OCI-M2 (cell line): Measurements from ENCODE around the gene CHID1.

Experiments used
- DNase-seq: peaks from one replicate; lab custom pipeline; 2025; ENCODE audit not compliant: unreplicated experiment; lab: John Stamatoyannopoulos, UW

The CHID1 gene

DNA sequence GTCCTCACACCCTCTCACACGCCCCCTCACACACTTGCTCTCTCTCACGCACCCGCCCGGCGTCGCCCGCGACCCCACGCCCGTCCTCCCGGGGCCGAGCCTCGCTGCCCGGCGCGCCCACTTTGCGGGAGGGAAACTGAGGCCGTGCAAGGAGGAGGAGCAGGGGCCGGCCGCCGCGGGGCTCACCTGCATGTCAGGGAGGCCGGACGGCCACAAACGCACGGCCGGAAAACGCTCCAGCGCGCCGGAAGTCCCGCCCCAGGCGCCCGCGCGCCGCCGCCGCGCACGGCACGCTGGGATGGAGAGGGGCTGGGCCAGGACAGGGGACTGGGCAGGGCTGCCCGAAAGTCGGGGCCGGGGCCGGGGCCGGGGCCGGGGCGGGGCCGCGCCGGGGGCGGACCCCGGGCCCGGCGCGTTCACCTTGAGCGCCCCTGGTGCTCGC, at the start of gene CHID1:
Gene CHID1, minus strand, starts transcription at position 222 of the 442 bp plus-strand sequence. CDS start 5,994 bp downstream, outside the sequence.
- no peak for DNase-seq

DNA sequence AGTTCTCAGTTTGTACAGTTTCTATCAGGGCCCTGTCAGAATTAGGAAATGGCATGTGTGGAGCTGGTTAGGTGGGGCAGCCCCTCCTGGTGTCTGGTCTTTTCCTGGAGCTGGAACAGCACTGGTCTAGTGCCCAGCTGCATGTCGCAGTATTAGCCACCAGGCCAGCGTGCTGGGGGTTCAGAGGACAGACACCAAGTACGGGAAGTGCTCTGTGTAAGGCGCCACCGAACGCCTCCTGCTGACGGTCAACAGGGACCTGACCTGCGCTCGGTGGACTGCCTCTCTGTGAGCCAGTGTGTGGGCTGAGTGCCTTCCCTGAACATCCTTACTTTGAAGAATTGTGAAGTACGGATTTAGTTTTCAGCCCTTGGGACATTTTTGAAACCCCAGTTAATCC, 49.0 kb upstream of the CHID1 start:
- no peak for DNase-seq

DNA sequence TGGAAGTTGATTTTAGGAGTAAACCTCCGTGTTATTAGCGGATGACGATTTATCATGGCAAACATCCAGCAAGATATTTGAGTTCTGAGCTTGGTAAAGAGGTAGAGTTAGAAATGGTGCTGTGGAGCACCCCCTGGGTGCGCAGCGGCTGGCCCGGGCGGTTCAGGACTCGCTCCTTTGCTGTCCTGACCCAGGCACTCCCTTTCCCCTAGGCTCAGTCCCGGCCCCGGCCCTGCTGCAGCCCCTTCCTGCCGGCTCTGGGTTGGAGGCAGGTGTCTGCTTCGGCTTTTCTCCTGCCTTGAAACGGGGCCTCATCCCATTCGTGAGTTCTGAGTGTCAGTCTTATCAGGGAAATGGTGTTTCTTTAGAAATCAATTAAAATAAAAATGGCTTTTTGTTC, 48.4 kb upstream of the CHID1 start:
- DNase-seq: no peak

DNA sequence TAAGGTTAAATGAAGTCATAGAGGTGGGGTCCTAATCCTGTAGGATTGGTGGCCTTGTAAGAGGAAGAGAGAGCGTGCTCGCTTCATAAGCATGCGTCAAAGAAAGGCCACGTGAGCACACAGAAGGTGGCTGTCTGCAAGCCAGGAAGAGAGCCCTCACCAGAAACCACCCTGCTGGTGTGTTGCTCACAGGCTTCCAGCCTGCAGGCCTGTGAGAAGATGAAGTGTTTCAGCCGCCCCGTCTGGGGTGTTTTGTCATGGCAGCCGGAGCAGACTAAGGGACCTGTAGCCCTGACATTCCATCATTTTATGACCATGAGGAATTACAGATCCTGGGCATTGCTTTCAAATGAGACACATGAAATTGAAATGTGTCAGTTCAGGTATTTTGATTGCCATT, 47.5 kb upstream of the CHID1 start:
- DNase-seq: no peak

DNA sequence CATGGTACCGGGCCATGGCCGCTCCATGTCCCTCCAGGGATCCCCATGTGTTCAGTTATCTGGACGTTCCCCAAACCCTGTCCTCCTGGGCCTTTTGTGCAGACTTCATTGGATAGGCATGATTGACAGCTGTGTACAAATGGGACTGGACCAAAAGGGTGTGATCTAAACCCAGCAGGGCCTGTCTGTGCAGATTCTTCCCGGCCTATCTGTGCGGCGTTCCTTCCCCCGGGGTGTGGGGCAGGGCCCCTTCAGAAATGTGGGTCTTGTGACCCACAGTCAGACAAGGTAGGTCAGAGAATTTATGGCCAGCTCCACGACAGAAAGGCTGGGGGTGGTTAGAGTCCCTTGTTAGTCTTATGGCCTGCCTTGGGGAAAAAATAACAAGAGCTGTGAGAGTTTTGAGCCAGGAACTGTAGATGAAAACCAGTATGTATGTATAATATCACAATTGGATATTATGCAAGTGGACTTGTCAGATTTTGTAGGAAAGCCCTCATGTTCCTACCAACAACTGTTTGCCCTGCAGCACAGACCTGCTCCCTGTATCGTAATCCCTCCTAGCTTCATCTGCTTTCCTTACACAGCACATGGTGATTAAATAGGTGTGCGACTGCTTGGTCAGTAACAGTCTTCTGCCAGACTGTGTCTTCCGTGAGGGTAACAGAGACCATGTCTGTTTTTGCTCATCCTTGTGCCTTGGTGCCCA, 46.8 kb upstream of the CHID1 start:
- no peak for DNase-seq

DNA sequence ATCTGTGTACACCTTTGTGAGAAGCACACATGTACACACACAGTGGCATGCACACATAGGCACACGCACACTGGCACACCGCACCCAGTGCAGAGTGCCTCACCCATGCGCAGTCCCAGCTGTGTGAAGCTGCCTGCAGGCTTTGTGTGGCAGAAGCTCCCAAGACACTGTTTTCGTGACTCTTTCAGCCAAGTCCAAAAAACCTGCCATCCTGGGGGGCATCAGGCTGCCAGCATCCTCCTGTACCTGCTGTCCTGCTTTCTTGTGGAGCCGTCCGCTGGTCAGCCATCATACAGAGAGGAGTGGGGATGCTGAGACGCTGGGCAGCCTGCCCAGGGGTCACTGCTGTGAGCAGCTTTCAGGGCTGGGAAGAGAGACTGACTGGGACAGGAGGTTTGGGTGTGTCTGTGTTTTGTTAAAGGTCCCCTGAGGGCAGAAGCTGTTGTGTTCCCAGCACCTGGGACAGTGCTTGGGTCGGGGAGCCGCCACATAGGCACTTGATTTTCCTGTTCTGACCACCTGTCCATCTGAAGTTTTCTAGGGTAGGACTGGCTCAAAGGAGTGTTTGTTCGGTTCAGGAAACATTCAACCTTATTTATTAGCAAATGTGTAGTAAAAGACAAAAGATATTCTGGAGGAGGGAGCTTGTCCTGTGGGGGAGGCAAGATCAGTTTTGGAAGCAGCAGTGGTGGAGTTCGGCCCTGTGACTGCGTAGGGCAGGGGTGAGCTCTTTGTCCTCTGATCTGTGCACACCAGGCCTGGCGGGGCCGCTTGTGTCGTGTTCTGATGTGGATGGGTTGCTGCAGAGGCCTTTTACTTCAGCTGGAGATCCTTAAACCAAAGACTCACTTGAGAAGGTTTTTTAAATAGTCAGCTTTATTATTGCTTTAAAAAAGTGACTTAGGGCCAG, 44.8 kb upstream of the CHID1 start:
- DNase-seq: no peak

DNA sequence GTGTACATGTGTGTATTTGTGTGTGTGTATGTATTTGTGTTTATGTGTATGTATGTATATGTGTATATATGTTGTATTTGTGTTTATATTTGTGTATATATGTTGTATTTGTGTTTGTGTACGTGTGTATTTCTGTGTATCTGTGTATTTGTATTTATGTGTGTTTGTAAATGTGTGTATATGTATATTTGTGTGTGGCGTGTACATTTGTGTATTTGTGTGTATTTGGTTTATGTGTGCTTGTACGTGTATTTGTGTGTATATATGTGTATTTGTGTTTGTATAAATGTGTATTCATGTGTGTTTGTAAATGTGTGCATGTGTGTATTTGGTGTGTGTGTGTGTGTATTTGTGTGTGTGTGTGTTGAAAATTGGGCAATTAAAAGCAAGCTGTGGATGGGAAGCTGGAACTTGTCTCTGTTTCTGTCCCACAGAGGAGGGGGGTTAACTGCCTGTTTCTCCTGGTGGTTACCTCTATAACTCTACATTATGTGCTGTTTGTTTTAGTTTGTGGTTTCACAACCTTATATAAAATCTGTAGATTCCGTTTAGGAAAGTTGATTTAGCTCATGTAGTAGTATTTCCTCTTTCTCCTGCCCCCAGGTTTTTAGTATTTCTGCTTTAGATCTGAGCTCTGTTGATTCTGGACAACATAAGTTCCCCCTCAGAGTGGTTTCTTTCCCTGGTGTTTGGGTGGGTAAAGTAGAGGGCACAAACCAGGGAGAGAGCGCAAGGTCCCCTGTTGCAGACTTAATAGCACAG, 44.0 kb upstream of the CHID1 start:
- DNase-seq: no peak

DNA sequence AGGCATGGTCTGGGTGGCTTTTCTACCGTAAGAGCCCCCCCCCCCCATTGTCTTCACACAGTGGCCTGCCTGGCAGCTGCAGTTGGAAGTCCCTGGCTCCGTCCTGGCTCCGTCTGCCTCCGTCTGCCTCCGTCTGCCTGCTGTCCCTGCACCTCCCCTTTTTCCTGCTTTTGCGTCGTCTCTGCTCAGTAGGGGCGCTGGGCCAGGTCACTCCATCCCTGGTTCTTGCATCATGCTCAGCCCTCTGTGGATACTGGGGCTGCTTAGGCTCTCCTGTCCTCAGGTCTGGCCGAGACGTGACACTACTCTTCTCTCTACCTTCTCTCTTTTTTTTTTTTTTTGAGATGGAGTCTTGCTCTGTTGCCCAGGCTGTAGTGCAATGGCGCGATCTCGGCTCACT, 42.9 kb upstream of the CHID1 start:
- no peak for DNase-seq

DNA sequence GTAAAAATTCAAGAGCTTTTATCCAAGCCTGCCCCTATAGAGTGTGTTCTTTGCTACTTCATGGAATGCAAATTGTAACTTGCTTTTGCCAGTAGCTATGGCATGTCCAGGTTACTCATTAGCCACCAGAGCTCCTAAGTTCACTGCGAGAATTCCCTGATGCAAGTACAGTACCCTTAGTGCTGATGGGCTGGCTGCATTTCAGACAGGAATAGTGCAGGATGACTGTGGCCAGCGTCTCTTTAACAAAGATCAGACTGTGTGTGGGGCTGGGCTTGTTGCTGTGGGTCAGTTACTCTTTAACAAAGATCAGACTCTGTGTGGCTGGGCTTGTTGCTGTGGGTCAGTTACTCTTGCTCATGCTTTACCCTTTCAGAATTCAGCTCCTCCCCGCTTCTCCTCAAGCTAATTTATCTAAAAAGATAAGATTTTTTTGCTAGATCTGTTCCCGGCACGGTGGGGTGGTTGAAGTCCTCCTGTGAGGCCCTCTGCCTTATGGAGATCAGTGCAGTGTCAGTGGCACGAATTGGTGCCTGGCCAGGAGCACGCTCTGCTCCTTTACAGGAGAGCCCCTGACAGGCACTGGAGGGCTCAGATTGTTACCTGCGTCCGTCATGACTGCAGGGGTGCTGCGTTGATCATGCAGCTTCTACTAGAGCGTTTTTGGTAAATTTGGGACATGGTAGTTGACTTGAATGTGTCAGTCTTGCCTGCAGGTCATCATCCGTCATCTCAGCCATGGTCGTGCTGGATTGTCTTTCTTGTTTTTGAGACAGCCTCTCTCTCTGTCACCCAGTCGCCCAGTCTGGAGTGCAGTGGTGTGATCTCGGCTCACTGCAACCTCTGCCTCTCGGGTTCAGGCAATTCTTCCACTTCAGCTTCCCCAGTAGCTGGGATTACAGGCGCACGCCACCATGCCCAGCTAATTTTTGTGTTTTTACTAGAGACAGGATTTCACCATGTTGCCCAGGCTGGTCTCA, 42.1 kb upstream of the CHID1 start:
- no peak for DNase-seq

DNA sequence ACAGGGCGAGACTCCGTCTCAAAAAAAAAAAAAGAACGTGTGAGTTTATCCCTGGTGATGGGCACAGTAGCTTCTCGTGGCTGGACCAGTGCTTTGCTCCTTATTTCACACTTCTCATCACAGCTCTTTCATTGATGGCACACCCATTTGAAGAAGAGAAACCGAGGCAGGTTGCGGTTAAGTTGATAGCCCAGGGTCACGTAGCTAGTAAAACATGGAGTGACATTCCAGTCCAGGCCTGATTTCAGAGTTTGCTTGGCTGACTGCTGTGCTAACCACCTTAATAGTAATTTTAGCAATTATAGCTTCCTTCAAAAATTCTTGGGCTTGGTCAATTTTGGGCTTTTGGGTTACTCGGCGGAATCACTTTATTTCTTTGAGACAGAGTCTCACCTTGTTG, 40.9 kb upstream of the CHID1 start:
- DNase-seq: no peak

DNA sequence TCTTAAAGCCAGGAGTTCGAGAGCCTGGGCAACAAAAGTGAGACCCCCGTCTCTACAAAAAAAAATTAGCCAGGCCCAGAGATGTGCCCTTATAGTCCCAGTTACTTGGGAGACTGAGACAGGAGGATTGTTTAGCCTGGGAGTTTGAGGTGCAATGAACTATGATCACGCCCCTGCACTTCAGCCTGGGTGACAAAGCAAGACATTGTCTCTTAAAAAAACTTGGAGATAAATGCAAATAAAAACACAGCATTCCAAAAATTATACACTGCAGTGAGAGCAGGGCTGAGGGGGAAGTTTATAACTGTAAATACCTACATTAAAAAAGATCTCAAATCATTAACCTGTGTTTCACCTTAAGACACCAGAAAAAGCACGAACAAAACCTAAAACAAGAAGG, 37.1 kb upstream of the CHID1 start:
- no peak for DNase-seq

DNA sequence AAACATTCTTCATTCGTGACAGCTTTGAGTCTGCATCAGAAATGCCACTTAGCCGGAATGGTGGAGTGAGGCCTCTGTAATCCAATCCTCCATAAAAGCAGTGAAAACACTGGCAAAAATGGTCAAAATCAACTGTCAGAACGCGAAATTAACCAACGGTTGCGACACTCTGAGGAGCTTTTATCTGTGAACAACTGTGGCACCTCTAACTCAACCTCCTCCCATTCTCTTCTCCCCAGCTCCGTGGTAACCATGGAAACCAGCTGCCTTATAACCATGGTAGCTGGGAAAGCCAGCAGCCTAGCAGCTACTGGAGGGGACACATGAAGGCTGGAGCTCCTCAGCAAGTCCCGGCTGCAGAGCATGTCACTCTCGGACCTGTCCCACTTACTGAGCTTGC, 35.4 kb upstream of the CHID1 start:
- no peak for DNase-seq

DNA sequence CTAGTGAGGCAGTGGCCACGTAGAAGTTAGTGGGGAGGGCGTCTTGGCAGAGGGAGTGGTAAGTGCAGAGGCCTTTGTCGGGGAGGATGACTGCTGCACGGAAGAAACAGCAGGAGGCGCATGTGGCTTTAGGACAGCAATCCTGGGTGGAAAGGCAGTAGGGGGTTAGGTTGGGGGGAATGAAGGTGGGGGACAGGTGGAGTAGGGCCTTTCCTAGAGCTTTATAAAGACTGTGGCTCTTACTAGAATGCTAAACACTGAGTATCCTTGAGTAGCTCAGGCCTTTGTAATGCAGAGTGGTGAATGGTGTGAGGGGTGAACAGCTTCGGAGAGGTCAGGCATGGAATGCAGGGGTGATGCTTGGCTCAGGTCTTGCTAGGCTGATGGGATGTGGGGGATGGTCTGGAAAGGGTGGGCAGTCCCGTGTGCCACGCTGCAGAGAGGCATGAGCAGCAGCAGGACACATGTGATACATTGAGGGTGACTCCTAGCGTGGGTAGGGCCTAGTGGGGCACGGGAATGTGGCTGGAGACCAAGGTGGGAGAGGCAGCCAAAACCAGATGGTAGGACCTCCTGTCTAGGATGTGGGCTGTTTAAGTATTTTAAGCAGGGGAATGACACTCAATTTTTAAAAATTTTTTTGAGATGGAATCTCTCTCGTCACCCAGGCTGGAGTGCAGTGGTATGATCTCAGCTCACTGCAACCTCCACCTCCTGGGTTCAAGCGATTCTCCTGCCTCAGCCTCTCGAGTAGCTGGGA, 34.3 kb upstream of the CHID1 start:
- no peak for DNase-seq

DNA sequence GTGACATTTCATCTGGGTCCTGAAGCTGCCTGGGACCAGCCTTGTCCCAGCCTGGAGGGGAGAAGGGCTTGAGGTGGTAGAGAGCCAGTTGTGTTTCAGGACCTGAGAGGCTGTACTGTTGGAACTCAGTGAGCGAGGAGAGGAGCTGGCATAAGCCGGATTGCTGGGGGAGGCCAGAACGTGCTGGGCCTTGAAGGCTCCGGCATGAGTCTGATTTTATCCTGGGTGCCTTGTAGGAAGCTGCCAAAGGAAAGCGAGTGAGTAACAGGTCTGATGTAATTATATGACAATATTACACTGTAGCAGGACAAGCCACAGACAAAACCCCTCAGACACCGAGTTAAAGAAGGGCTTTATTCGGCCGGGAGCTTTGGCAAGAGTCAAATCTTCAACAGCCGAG, 32.2 kb upstream of the CHID1 start:
- DNase-seq: no peak

DNA sequence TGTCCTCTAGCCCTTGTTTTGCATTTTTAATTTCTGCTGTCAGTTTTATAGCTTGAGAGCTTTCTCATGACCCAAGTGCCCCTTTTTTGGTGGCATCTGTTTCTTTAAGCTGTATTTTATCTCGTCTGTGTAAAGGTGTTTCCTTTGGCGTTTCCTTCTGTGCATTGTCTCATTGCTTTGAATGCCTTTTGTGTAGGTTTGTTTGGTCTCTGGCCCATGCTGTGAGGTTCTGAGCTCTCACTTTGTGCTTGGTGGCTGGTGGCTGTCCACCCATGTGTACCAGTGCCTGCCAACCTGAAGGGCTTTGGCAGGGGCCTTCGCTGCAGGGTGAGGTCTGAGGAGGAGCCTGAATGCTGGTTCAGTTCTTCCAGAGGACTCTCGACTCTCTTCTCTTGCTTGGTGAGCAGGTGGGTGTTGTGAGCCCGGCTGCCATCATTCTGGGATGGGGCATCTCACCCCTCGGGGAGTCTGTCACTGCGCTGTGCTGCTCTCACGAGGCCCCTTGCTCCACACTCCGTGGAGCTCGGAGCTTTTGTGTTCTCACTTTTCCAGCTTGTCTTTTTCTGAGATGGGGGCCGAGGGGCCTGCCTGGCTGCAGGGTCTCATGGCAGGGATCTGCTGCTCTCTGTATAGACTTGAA, 30.0 kb upstream of the CHID1 start:
- DNase-seq: no peak

DNA sequence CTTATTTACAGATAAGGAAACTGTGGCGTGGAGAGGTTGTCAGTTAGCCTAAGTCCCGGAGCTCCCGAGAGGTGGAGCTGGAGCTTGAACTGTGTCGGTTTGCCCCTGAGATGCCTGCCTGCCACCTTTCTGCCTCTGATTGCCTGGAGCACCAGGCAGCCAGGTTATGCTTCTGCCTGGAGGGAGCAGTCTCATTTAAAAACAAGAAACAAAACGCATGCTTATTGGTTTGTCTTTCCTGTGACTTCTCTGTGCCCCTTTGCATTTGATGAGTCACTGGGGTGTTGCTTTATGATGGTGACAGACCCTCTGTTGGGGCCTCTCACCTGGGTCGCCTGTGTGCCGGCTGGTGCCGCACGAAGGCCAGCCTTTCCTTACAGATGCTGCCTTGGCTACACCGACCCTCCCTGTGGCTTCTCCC, 27.2 kb upstream of the CHID1 start:
- no peak for DNase-seq

DNA sequence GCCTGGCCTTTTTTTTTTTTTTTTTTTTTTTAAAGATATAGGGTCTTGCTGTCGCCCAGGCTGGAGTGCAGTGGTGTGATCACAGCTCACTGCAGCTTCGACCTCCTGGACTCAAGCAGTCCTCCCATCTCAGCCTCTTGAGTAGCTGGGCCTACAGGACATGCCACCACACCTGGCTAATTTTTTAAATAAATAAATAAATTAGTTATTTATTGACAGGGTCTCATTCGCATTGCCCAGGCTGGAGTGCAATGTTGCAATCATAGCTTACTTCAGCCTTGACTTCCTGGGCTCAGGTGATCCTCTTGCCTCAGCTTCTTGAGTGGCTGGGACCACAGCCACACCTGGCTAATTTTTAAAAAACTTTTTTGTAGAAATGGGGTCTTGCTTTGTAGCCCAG, 25.6 kb upstream of the CHID1 start:
- DNase-seq: no peak

DNA sequence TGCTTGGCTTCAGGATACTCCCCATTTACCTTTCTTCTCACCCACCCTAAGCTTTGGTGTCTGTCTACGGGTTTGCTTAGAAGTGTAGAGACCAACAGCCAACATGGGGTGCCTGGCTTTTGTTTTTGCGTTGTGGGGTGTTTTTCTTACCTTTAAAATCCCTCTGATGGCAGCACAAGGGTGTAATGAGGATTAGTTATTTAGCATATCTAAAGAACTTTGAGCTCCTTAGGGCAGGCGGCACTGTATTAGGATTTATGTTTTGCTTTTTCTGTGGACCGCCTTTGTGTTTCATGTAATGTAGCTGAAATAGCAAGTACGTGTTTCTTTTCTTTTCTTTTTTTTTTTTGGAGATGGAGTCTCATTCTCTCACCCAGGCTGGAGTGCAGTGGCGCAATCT, 23.9 kb upstream of the CHID1 start:
- no peak for DNase-seq

DNA sequence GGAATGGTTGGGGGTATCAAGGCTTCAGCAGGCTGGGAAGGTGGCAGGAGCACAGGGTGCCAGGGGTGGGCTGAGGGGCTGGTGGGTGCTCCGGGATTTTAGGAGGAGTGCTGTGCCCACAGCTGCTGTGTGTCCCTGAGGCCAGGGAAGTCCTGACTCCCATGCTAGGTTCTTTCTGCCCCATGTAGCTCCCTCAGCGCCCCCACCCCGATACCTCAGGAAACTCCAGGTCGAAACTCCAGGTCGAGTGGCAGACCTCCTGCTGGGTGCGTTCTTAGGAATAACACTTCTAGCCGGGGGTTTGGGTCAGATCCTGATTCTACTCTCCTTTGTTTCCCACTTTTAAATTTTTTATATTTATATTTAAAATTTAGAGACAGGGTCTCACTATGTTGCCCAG, 23.3 kb upstream of the CHID1 start:
- DNase-seq: no peak
